DOHH2 (cell line): ENCODE results near the gene TBX4.
"Not testable (repeated sequence)": the region's sequence is repeated elsewhere in the genome, so short reads cannot be mapped to it uniquely, and the experiment has no call there.

ENCODE experiments used
- H3F3A ChIP-seq: fragments of 200-600 bp; sonication (generic), shearing (Covaris generic); 2 replicates; pipeline ENCODE4 v1.6.0; 2016; ENCODE audit warnings: antibody characterized with exemption, mild to moderate bottlenecking; ENCODE audit not compliant: control insufficient read depth, insufficient read depth
- H3K27ac ChIP-seq: fragments of 200-600 bp; sonication (generic); 2 replicates; pipeline ENCODE4 v1.5.1; 2014; ENCODE audit warnings: low read depth, mild to moderate bottlenecking, low read length, moderate library complexity
- H3K27me3 ChIP-seq: fragments of 200-600 bp; sonication (generic); 2 replicates; pipeline ENCODE4 v1.6.1; 2014; ENCODE audit warnings: mild to moderate bottlenecking, low read length, mixed read lengths; ENCODE audit not compliant: control insufficient read depth
- H3K36me3 ChIP-seq: fragments of 200-600 bp; sonication (generic); 2 replicates; pipeline ENCODE4 v1.6.1; 2014; ENCODE audit warnings: mild to moderate bottlenecking, low read length, moderate library complexity, mixed read lengths; ENCODE audit not compliant: control insufficient read depth
- H3K4me1 ChIP-seq: fragments of 200-600 bp; sonication (generic); 2 replicates; pipeline ENCODE4 v1.6.1; 2014; ENCODE audit warnings: mild to moderate bottlenecking, low read length, mixed read lengths; ENCODE audit not compliant: control insufficient read depth
- H3K4me2 ChIP-seq: fragments of 200-600 bp; sonication (generic); 2 replicates; pipeline ENCODE4 v1.6.0; 2014; ENCODE audit warnings: mild to moderate bottlenecking, low read length, moderate library complexity
- H3K4me3 ChIP-seq: fragments of 200-600 bp; sonication (generic); 2 replicates; pipeline ENCODE4 v1.5.1; 2014; ENCODE audit warnings: mild to moderate bottlenecking, low read length, mixed read lengths
- H3K79me2 ChIP-seq: fragments of 200-600 bp; sonication (generic); 2 replicates; pipeline ENCODE4 v1.6.1; 2014; ENCODE audit warnings: mild to moderate bottlenecking, low read length, mixed read lengths; ENCODE audit not compliant: control insufficient read depth
- H3K9me2 ChIP-seq: fragments of 200-600 bp; sonication (generic); replicated peaks from 2 replicates; pipeline ENCODE4 v1.6.1; 2014; ENCODE audit warnings: mild to moderate bottlenecking, low read length, mixed read lengths; ENCODE audit not compliant: control insufficient read depth
- H3K9me3 ChIP-seq: fragments of 200-600 bp; sonication (generic); 2 replicates; pipeline ENCODE4 v1.6.1; 2014; ENCODE audit warnings: antibody characterized with exemption, low read length, mixed read lengths; ENCODE audit not compliant: control insufficient read depth, insufficient read depth
- H4K20me1 ChIP-seq: fragments of 200-600 bp; sonication (generic); 2 replicates; pipeline ENCODE4 v1.6.0; 2014; ENCODE audit warnings: low read depth, mild to moderate bottlenecking, antibody characterized with exemption, low read length, moderate library complexity; ENCODE audit not compliant: control insufficient read depth, insufficient read depth
- CTCF ChIP-seq: fragments of 200-600 bp; sonication (generic); IDR thresholded peaks from one replicate; pipeline ENCODE4 v1.5.1; 2014; ENCODE audit warnings: antibody characterized with exemption, mild to moderate bottlenecking, low read depth, low read length; ENCODE audit not compliant: poor library complexity, severe bottlenecking
- EZH2phosphoT487 ChIP-seq: fragments of 200-600 bp; sonication (generic); IDR thresholded peaks from 2 replicates; pipeline ENCODE4 v1.6.1; 2017; ENCODE audit warnings: borderline replicate concordance, mild to moderate bottlenecking, antibody characterized with exemption, low read length, moderate library complexity, mixed read lengths

Gene TBX4

DNA sequence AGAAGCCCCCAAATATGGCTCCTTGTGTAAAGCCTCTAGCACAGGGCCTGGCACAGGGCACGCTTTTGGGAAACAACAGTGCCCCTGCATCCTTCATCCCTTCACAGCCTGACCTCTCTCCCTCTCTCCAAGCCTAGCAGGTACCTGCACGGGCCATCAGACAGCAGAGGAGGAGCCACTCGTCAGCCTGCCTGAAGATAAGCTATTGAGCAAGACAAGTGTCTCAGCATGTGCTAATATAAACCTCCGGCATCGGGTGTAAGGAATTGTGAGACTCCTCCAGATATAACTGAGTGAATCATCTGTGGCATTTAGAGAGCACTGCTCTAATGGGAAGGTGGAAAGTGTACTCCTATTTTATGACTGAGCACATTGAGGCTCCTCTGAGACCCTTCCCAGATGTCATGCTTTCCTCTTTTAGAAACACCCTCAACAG, 38.3 kb downstream of the TBX4 start:
- TF ChIP-seq CTCF (no peak), EZH2phosphoT487 (no peak)
- H3K27me3 ChIP-seq = peaks cover 13% of the 10 kb centered on the region
- no peaks in the 10 kb centered on the region for H3K9me2 ChIP-seq
- H3K4me3 ChIP-seq = no peak overlapping the region
- no peak overlapping the region for H3K27ac ChIP-seq
- H3K9me3 ChIP-seq = no peaks in the 10 kb centered on the region
- no peaks in the 10 kb centered on the region for H3K4me1 ChIP-seq
- H3K36me3 ChIP-seq = no peaks in the 10 kb centered on the region
- H3F3A ChIP-seq = no peaks in the 10 kb centered on the region
- no peaks in the 10 kb centered on the region for H3K79me2 ChIP-seq
- no peak overlapping the region for H3K4me2 ChIP-seq
- no peaks in the 10 kb centered on the region for H4K20me1 ChIP-seq

DNA sequence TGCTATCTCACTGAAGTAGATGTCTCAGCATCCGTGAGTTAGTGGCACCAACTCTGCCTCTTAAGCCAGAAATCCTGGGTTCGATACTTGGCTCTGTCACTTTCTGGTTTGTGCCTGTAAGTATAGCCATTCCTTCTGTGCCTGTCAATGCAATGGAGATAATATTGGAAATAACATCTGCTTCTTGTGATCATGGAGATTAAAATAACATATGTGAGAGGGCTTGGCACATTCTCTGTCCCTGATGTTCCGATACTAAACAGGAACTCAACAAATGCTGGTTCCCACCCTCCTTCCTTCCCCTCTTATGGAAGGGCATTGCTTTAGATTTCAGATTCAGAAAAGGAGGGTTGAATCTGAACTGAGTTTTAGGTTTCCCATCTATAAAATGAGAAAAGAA, 39.8 kb downstream of the TBX4 start:
- Histone ChIP-seq H3K27me3 (peaks cover 25% of the 10 kb centered on the region), H3K9me3 (no peaks in the 10 kb centered on the region), H3K27ac (no peak overlapping the region), H3K36me3 (no peaks in the 10 kb centered on the region), H3K4me3 (no peak overlapping the region), H3K4me1 (no peaks in the 10 kb centered on the region), H3K9me2 (no peaks in the 10 kb centered on the region), H3F3A (no peaks in the 10 kb centered on the region), H3K79me2 (no peaks in the 10 kb centered on the region), H4K20me1 (no peaks in the 10 kb centered on the region), H3K4me2 (no peak overlapping the region)
- no peak for TF ChIP-seq CTCF
- no peak for TF ChIP-seq EZH2phosphoT487

DNA sequence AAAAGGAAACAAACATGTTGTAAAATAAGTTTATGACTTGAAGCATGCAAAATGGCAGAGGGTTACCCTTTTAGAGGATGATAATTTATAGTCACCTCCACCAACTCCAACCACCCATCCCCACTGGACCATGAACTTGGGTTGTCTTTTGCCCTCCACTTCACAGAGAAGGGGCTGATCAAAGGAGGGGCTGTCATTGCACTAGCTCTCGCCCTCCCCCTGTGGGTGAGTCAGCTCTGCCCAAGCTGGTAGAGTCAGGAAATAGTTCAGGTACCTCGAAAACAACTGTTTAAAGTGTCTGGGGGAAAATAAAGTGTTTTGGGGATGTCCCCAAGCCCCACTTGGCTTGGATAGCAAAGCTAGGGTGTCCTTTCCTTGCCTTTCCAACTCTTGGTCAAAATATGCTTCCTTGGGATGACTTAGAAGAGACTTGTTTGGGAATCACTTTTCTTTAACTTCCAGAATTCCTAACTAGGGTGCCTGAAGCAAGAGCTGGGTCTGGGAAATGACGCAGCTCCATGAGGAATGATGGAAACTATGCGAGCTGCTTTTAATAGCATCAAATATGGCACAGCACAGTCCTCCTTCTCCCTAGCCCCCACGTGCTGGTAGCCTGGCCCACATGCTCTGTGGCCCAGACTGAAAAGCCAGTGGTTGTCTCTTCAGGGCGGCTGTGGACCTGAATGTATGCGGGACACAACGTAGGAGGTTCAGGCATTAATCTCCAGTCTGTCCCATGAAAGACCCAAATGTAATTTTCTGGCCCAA, 40.7 kb downstream of the TBX4 start:
- H4K20me1 ChIP-seq = no peaks in the 10 kb centered on the region
- no peak overlapping the region for H3K27ac ChIP-seq

DNA sequence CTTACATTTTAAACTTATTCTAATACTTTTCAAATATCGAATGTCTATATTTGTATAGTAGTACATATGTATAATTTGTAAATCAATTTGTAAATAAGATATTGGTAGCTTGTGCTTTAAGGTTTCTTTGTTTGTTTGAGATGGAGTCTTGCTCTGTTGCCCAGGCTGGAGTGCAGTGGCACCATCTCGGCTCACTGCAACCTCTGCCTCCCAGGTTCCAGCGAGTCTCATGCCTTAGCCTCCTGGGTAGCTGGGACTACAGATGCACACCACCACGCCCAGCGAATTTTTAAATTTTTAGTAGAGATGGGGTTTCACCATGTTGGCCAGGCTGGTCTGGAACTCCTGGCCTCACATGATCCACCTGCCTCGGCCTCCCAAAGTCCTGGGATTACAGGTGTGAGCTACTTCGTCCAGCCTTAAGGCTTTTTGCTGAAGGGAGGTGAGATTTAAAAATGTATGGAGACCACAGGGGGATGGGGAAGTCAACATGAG, 41.7 kb downstream of the TBX4 start:
- H3K9me3 ChIP-seq, H3K4me3 ChIP-seq, H4K20me1 ChIP-seq, H3K79me2 ChIP-seq, H3K4me1 ChIP-seq, H3K27ac ChIP-seq, H3K9me2 ChIP-seq, H3K36me3 ChIP-seq, H3K4me2 ChIP-seq, H3F3A ChIP-seq: not testable (repeated sequence)
- H3K27me3 ChIP-seq = peaks cover 31% of the 10 kb centered on the region

More for the DNA sequence above, 40.7 kb downstream of the TBX4 start:
- H3K4me3 ChIP-seq = no peak overlapping the region
- H3F3A ChIP-seq = no peaks in the 10 kb centered on the region
- no peaks in the 10 kb centered on the region for H3K79me2 ChIP-seq
- no peaks in the 10 kb centered on the region for H3K4me1 ChIP-seq
- TF ChIP-seq CTCF = no peak
- TF ChIP-seq EZH2phosphoT487 = no peak
- peaks cover 27% of the 10 kb centered on the region for H3K27me3 ChIP-seq
- H3K9me3 ChIP-seq = no peaks in the 10 kb centered on the region
- H3K36me3 ChIP-seq = no peaks in the 10 kb centered on the region
- H3K4me2 ChIP-seq = no peak overlapping the region
- no peaks in the 10 kb centered on the region for H3K9me2 ChIP-seq
